ENCODE results near the gene C14orf180. TPM values are rescaled to one million over a fixed set of nuclear protein-coding genes. Genes with fewer than 3 reads are reported as not detected.
A peak's percentile ranks its signal among the peaks of the same experiment; 100 is the strongest.

The C14orf180 gene
- total RNA-seq, 1 donor from 2014 or later = not detected

DNA sequence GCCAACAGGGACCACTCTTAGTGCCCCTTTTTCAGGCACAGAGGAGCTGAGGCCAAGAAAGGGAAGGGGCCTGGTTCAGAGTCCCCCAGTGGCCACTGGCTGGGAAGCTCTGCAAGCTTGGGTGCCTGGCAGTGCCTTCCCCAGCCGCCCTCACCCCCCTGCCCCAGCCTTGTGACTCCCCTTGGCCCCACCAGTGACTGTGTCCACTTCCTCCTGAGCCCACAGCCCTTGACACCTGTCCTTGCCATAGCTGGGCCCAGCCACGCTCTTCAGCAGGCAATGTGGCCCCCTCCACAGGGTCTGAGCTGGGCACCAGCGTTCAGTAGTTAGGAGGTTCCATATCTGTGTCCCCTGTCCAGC, 19.0 kb upstream of the C14orf180 start:
- DNase-seq (ENCODE audit: low read depth, low spot score) = no peak

GRCh38 chr14:104561124-104561557, 18.4 kb upstream of the C14orf180 start:
- DNase-seq (ENCODE audit: low read depth, low spot score) = no peak

GRCh38 chr14:104561632-104562495, 17.7 kb upstream of the C14orf180 start:
- no peak for DNase-seq (ENCODE audit: low read depth, low spot score)

DNA sequence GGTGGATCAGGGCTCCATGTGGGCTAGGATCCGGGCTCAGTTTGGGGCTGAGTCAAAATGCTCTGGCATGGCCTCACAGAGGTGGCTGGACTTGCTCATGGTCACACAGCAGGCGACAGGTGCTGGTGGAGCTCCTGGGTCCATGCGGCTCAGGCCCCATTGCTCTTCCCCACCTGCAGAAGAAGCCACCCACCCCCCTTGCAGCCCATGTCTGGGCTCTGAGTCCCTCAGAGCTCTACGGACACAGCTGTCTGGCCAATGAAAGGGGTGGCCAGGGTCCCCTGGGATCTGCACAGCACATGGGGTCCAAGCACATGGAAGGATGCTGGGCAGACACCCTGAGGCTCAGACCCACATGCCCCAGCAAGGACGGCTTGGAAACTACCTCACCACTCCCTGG, 17.0 kb upstream of the C14orf180 start:
- no peak for DNase-seq (ENCODE audit: low read depth, low spot score)

DNA sequence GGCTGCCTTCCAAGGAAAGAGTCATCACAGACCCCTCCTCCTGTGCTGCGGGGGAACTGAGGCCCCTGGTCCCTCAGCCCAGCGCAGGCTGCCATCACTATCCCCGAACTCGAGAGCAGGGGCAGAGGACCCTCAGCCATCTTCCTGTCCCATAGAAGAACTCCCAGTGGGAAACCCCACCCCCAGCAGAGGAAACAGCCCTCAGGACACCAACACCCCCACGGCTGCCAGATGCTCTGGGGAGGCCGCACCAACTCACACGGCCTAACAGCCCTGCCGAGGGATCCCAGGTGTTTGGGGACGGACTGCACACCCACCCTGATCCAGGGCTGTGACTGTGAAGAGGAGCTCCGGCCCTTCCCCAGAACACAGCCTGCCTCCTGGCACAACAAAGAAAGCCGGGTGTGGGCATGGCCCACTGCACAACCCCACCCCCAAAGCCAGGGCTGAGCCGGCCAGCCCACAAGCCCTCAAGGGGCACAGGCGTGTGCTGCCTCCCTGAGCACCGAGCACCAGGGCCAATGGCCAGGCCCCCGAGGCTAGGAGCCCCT, 16.3 kb upstream of the C14orf180 start:
- no peak for DNase-seq (ENCODE audit: low read depth, low spot score)

DNA sequence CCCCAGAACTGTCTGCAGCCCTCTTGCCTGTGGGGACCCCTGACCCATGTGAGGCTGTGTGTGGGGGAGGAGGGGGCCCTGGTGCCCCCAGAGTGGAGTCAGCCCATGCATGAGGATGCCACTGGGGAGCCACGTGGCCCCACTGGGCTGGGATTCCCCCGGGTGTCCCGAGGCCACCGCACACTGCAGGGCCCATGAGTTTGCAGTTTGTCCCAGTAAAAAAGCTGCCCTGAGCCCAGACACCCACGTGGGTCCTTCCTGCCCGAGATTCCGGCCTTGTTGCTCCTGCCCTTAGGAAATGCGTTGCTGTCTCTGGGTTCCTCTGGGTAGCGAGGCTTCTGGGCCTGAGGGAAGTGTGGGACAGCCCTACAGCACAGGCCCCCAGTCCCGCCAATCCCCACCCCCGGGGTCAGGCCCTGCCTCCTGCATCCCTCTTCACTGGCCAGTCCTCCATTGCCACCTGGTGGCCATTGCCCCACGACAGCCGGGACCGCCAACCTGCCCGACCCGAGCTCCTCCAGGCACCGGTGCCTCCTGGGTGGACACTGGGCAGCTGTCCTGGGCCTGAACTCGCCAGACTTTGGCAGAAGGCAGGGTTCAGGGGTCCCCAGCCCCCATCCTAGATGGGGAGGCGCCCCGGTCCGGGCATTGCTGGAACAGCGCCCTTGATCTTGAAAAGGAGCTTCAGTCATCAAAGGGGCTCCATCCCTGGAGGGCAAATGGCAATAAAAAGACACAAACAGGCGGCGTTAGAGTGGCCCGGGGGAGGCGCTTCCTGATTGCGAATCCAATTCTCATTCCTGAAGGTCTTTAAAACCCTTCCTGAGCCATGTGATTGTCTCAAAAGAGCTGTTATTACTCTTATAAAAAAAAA, 15.6 kb upstream of the C14orf180 start:
- peak; percentile 29 for DNase-seq (ENCODE audit: low read depth, low spot score)

GRCh38 chr14:104564744-104565679, 14.6 kb upstream of the C14orf180 start:
- no peak for DNase-seq (ENCODE audit: low read depth, low spot score)

- DNase-seq (ENCODE audit: low read depth, low spot score) = no peak
Observed at GRCh38 chr14:104567141-104567956, 12.2 kb upstream of the C14orf180 start.

DNA sequence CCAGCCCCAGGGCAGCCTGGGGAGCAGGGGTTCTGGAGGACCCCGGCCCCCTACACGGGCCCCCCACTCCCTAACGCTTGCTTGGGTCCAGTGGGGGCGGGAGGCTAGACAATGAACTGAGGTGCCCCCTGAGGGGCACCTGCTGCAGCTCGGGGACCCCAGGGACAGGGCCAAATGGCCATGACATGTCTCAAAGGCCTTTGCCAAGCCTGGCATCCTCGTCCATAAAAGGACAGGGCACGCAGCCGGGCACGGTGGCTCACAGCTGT, 11.7 kb upstream of the C14orf180 start:
- DNase-seq (ENCODE audit: low read depth, low spot score) = no peak

DNA sequence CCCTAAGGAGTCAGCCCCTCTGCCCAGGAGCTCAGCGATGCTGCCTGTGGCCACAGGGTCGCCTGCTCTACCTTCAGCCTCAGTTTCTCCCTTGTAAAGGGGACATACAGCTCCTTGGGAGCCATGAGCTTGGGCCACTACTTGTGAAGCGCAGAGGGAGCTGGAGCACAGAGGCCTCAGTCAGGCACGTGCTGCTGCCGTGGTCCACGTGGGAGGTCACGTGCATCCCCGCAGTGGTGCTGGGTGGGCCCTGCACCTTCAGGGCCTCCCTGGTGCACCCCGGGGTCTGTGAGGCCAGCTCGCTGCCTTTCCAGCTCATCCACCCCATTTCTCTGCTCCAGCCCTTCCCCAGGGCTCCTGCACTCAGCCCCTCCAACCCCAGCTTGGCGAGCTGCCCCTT, 10.9 kb upstream of the C14orf180 start:
- no peak for DNase-seq (ENCODE audit: low read depth, low spot score)

GRCh38 chr14:104569435-104569834, 10.1 kb upstream of the C14orf180 start:
- no peak for DNase-seq (ENCODE audit: low read depth, low spot score)

- DNase-seq (ENCODE audit: low read depth, low spot score) = no peak
Observed at GRCh38 chr14:104571246-104571645, 8.3 kb upstream of the C14orf180 start.

DNA sequence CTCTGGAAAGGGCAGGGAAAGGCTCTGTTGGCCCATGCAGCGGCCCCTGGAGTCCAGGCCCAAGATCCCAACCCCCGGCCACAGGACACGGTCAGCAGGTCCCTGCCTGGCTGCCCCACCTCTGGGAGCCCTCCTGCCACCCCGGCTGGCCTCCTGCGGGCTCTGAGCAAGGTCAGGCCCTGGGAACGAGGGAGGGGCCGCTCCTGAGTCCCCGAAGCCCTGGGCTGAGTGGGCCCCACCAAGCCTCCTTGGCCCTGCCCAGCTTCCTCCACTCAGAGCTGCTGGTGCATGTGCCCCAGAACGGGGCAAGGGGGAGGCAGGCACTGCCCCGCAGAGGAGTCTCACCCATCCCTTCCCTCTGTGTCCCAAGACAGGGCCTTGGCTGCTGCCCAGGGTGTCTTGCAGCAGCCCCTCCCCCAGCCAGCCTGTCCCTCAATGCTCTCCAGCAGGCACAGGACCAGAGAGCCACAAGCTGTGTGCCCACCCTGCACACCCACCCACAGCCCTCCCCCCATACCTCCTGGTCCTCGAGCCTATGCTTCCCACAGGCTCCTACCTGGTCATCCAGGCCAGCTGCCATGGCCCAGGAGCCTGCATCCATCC, 7.4 kb upstream of the C14orf180 start:
- DNase-seq (ENCODE audit: low read depth, low spot score) = no peak

GRCh38 chr14:104572668-104573067, 6.9 kb upstream of the C14orf180 start:
- no peak for DNase-seq (ENCODE audit: low read depth, low spot score)

DNA sequence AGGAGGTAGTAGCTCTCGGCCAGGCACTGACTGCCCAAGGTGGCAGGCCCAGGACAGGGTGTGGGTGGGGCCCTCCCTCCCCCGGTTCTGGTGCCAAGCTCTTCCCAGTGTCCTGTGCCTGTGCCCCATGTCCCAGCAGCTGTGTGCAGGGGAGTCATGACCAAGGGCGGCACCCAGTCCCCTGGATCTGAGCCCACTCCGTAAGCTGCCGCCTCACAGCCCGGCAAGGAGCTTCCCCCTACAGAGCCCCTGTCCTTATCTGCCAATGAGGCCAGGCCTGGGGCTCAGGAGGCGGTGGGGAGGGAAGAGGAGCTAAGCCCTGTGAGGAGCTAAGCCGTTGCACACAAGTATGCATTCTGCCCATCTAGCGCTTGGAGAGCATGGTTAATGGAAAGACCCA, 5.6 kb upstream of the C14orf180 start:
- DNase-seq (ENCODE audit: low read depth, low spot score) = no peak

DNA sequence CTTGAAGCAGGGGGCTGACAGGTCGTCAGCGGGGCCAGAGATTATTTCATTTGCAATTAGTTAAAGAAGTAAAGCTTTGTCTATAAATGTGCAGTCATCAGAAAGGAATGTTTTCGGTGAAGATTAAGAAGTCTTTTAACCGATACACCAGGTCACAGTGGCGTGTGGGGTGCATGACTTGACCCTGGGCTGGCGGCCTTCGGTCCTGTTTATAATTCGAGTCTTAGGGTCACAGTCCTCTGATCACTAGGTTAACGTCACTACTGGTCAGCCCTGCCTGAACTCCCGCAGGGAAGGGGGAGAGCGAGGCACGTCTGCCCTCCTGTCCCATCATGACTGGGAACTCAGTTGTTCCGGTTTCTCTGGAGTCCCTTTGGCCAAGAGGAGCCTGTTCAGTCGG, 5.0 kb upstream of the C14orf180 start:
- DNase-seq (ENCODE audit: low read depth, low spot score) = no peak

GRCh38 chr14:104574978-104575583, 4.5 kb upstream of the C14orf180 start:
- no peak for DNase-seq (ENCODE audit: low read depth, low spot score)

- no peak for DNase-seq (ENCODE audit: low read depth, low spot score)
Observed at GRCh38 chr14:104576232-104576969, 3.2 kb upstream of the C14orf180 start.

GRCh38 chr14:104576970-104577332, 2.6 kb upstream of the C14orf180 start:
- no peak for DNase-seq (ENCODE audit: low read depth, low spot score)

Measured in pulmonary artery endothelial cell (primary cell).